SH-SY5Y (cell line): Measurements from ENCODE around the gene UGP2.

ENCODE experiments used
- GATA2 ChIP-seq: IDR thresholded peaks from 2 replicates; pipeline ENCODE4 v1.6.1; 2011; ENCODE audit warnings: mild to moderate bottlenecking, low read depth, low read length
- GATA3 ChIP-seq: IDR thresholded peaks from 2 replicates; pipeline ENCODE4 v1.6.1; 2011; ENCODE audit warnings: low read depth, mild to moderate bottlenecking, low read length, moderate library complexity

DNA sequence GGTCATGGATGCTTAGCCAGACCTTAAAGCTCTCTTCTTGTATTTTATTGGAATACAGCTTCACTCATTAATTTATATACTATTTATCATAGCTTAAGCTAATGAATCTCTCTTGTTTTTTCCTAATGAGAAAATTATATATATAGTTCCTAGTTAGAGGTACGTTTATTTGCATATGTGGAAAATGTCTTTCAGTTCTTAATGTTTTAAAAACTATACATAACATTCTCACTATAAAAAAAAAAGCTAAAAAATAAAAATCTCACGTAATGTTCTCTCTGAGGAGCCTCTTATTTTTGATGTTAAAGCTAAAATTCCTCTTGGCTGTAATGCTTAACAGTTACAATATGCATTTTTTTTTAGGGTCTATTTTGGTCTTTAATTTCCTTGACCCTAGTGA lies 16.6 kb downstream of the UGP2 start:
- TF ChIP-seq GATA3, result no peak
- TF ChIP-seq GATA2, result no peak
